ENCODE results near the gene ZFP62. TPM values are rescaled to one million over a fixed set of nuclear protein-coding genes. Genes with fewer than 3 reads are reported as not detected.

Gene ZFP62
- total and polyA plus RNA-seq, 2 of the 8 experiments (the other 6 are each of a cell fraction or from before 2014, with no cell fraction given) = 9.3 to 38.5 TPM

- Histone ChIP-seq H3K18ac (ENCODE audit: extremely low read depth, low read length) (peak overlapping the region; percentile 36; the same call in 1 of the 2 replicates), H3K56ac (replicated peaks; ENCODE audit: insufficient read length, low read depth, low read length) (no peak overlapping the region), H3K4me2 (ENCODE audit: insufficient read depth in 1 of 2, low read depth in 2 of 2, low read length in 2 of 2) (peak overlapping the region in 1 of 2 experiments; percentile 70; a peak in 1 of 4 replicates), H3K4ac (replicated peaks; ENCODE audit: insufficient read length, low read depth, low read length) (peak overlapping the region; percentile 41), H3K27ac (ENCODE audit: low read depth, low read length) (no peak overlapping the region), H3K9ac (replicated peaks in 1 of 4; ENCODE audit: extremely low read depth in 1 of 4, low read depth in 3 of 4, low read length in 3 of 4) (no peak overlapping the region; a peak in 1 of 7 replicates), H4K8ac (ENCODE audit: extremely low read depth, insufficient read depth, low read length) (peak overlapping the region; percentile 9; the same call in 1 of the 2 replicates), H3K27me3 (replicated peaks in 1 of 4; ENCODE audit: control insufficient read depth in 3 of 4, extremely low read depth in 1 of 4, insufficient read depth in 3 of 4, low read length in 3 of 4) (no peaks in the 10 kb centered on the region), H2AK5ac (ENCODE audit: low read depth, low read length) (0 out of 2 replicates have a peak overlapping the region, but pooled peaks have one; percentile 16), H3K36me3 (ENCODE audit: control insufficient read depth in 2 of 4, insufficient read depth in 4 of 4, low read length in 3 of 4) (0 out of 8 replicates have a peak, but pooled peaks cover 0 to 3% (median 0%) of the 10 kb centered on the region in 4 experiments), H4K91ac (replicated peaks; ENCODE audit: insufficient read length, low read length) (no peak overlapping the region), H3K23me2 (ENCODE audit: low read depth, low read length) (no peaks in the 10 kb centered on the region; the same call in 1 of the 2 replicates), H2BK12ac (ENCODE audit: low read depth, low read length) (0 out of 2 replicates have a peak overlapping the region, but pooled peaks have one; percentile 20), H2BK120ac (replicated peaks; ENCODE audit: low read depth, low read length) (no peak overlapping the region), H3K23ac (ENCODE audit: insufficient read length) (no peak overlapping the region), H4K20me1 (replicated peaks in 1 of 2; ENCODE audit: control insufficient read depth in 1 of 2, insufficient read depth in 2 of 2, low read length in 2 of 2) (peaks cover 20 to 22% of the 10 kb centered on the region in 2 experiments), H2BK5ac (ENCODE audit: low read depth, low read length) (peak overlapping the region; percentile 89; the same call in 1 of the 2 replicates), H4K5ac (ENCODE audit: insufficient read length, low read depth, low read length) (peak overlapping the region; percentile 9), H3K9me3 (ENCODE audit: insufficient read depth in 2 of 2, low read depth in 1 of 2, low read length in 1 of 2) (no peaks in the 10 kb centered on the region), H2BK20ac (ENCODE audit: low read length) (no peak overlapping the region), H2BK15ac (ENCODE audit: low read length) (no peak overlapping the region), H3K4me3 (ENCODE audit: extremely low read depth in 1 of 4, insufficient read depth in 2 of 4, low read depth in 3 of 4, low read length in 4 of 4) (no peak overlapping the region), H3K4me1 (replicated peaks in 1 of 4; ENCODE audit: control insufficient read depth in 3 of 4, insufficient read depth in 4 of 4, low read length in 3 of 4) (peaks cover 9 to 34% (median 17%) of the 10 kb centered on the region in 4 experiments), H3K79me1 (ENCODE audit: low read depth, low read length) (peaks cover 25% of the 10 kb centered on the region), H3K14ac (ENCODE audit: insufficient read length) (no peak overlapping the region), H2AFZ (ENCODE audit: low read length) (no peak overlapping the region), H3K79me2 (ENCODE audit: control insufficient read depth in 1 of 2, insufficient read depth in 2 of 2, low read length in 2 of 2) (peaks cover 25 to 62% of the 10 kb centered on the region in 2 experiments)
- POLR2A ChIA-PET (ENCODE audit: partially characterized antibody) = interaction anchor here (1.0 to 4.9 kb wide), 6 partner anchors 10 to 53 kb away, joined by 3 to 37 read pairs (median 4); no protein-coding TSS in a partner anchor
- CTCF ChIA-PET (ENCODE audit: partially characterized antibody) = interaction anchor here (0.5 to 6.4 kb wide), 2 partner anchors 17 to 140 kb away, joined by 3 to 99 read pairs; no protein-coding TSS in a partner anchor
- DNase-seq (ENCODE audit: low read depth in 1 of 2, low spot score in 2 of 2) (no peak), FAIRE-seq (no peak)
- 92% methylated on average over 22 of the region's 22 CpGs; no CpG with 5 or more reads in 1 of the 2 experiments for WGBS, 2 experiments (ENCODE audit: extremely low coverage in 1 of 2, insufficient coverage in 1 of 2, insufficient read length in 1 of 2, insufficient replicate concordance in 2 of 2, low coverage in 1 of 2, low lambda C conversion rate in 2 of 2, missing lambda C conversion rate in 1 of 2)
- no peak for TF ChIP-seq PHF8 (conservative IDR thresholded peaks at IDR 0.05; ENCODE audit: low read depth, low read length)
- no peak for TF ChIP-seq SAP30 (IDR thresholded peaks at IDR 0.05; ENCODE audit: insufficient read depth, insufficient replicate concordance, low read length)
- no peak for TF ChIP-seq CHD2 (IDR thresholded peaks at IDR 0.05; ENCODE audit: low read length)
- no peak for TF ChIP-seq SP4 (IDR thresholded peaks at IDR 0.05; ENCODE audit: low read length)
- TF ChIP-seq, protein P1, sequence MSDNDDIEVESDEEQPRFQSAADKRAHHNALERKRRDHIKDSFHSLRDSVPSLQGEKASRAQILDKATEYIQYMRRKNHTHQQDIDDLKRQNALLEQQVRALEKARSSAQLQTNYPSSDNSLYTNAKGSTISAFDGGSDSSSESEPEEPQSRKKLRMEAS (IDR thresholded peaks at IDR 0.05) = no peak
- TF ChIP-seq, protein P2, sequence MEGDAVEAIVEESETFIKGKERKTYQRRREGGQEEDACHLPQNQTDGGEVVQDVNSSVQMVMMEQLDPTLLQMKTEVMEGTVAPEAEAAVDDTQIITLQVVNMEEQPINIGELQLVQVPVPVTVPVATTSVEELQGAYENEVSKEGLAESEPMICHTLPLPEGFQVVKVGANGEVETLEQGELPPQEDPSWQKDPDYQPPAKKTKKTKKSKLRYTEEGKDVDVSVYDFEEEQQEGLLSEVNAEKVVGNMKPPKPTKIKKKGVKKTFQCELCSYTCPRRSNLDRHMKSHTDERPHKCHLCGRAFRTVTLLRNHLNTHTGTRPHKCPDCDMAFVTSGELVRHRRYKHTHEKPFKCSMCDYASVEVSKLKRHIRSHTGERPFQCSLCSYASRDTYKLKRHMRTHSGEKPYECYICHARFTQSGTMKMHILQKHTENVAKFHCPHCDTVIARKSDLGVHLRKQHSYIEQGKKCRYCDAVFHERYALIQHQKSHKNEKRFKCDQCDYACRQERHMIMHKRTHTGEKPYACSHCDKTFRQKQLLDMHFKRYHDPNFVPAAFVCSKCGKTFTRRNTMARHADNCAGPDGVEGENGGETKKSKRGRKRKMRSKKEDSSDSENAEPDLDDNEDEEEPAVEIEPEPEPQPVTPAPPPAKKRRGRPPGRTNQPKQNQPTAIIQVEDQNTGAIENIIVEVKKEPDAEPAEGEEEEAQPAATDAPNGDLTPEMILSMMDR (IDR thresholded peaks at IDR 0.05; ENCODE audit: control extremely low read depth in 1 of 3, insufficient read depth in 1 of 3, low read depth in 1 of 3, low read length in 3 of 3) = no peak
Measured at GRCh38 chr5:180804129-180804618, 56.9 kb downstream of the ZFP62 start.

Data from H1 (cell line).